Naive thymus-derived CD8-positive, alpha-beta T cell (primary cell): Measurements from ENCODE around the gene SPR. TPM values are rescaled to one million over a fixed set of nuclear protein-coding genes. Genes with fewer than 3 reads are reported as not detected.
A peak's percentile ranks its signal among the peaks of the same experiment; 100 is the strongest.

Source experiments
- ATAC-seq, 2 donors: fragments of 150-1000 bp; cut with Tn5 transposase in 1 of 2; sonication (Bioruptor Pico), chemical (Tn5 transposase) in 1 of 2; 1 replicate in 1 of 2; 2 replicates in 1 of 2; pipeline ENCODE4 v1.10.0; 2021; ENCODE audit warnings: mild to moderate bottlenecking in 2 of 2, moderate library complexity in 2 of 2
- POLR2A ChIA-PET: fragments of 350-600 bp; sonication (Branson Sonifier 250); formaldehyde crosslinking; loops from one replicate; lab custom pipeline; 2021; ENCODE audit warnings: antibody characterized with exemption; lab: Charles Lee
- DNase-seq, 10 donors: peaks; one replicate each; pipeline versions ENCODE4 v3.0.0 to v3.0.0-alpha.2; 2020 to 2022
- H3K27ac Mint-ChIP-seq, 10 donors: one replicate each; pipeline ENCODE4 v1.8.0; 2020 to 2022; ENCODE audit warnings: mild to moderate bottlenecking in 10 of 10, mixed read lengths in 10 of 10, moderate library complexity in 4 of 10, inconsistent platforms in 1 of 10
- H3K27me3 Mint-ChIP-seq, 5 donors: one replicate each; pipeline ENCODE4 v1.8.0; 2021 to 2022; ENCODE audit warnings: mixed read lengths in 5 of 5
- H3K36me3 Mint-ChIP-seq, 3 donors: one replicate each; pipeline ENCODE4 v1.8.0; 2020 to 2022; ENCODE audit warnings: mixed read lengths in 3 of 3, mild to moderate bottlenecking in 2 of 3, inconsistent platforms in 1 of 3
- H3K4me1 Mint-ChIP-seq, 4 donors: one replicate each; pipeline ENCODE4 v1.8.0; 2021 to 2022; ENCODE audit warnings: mixed read lengths in 4 of 4
- H3K4me3 Mint-ChIP-seq, 10 donors: one replicate each; pipeline ENCODE4 v1.8.0; 2020 to 2022; ENCODE audit warnings: mild to moderate bottlenecking in 10 of 10, mixed read lengths in 10 of 10, moderate library complexity in 6 of 10, inconsistent platforms in 1 of 10
- H3K9me3 Mint-ChIP-seq, 9 donors: one replicate each; pipeline ENCODE4 v1.8.0; 2020 to 2022; ENCODE audit warnings: mixed read lengths in 9 of 9, mild to moderate bottlenecking in 3 of 9, inconsistent platforms in 1 of 9, moderate library complexity in 1 of 9
- polyA plus RNA-seq, 3 donors: library from polyadenylated mRNA; unstranded; fragments of 300-500 nt; fragmentation: Illumina TruSeq; gene quantifications; one replicate each; pipeline ENCODE4 v1.2.3, GENCODE V29; 2021
- total RNA-seq, 8 experiments: library from RNA in 2 of 8; stranded (reverse) in 2 of 8; gene quantifications; one replicate each; pipeline ENCODE4 v1.2.3 and lab custom pipeline; 2021 to 2026

The SPR gene
- total and polyA plus RNA-seq, 5 experiments from 2014 or later: 0.52 to 1.8 (median 0.63) TPM; not detected in 2

DNA sequence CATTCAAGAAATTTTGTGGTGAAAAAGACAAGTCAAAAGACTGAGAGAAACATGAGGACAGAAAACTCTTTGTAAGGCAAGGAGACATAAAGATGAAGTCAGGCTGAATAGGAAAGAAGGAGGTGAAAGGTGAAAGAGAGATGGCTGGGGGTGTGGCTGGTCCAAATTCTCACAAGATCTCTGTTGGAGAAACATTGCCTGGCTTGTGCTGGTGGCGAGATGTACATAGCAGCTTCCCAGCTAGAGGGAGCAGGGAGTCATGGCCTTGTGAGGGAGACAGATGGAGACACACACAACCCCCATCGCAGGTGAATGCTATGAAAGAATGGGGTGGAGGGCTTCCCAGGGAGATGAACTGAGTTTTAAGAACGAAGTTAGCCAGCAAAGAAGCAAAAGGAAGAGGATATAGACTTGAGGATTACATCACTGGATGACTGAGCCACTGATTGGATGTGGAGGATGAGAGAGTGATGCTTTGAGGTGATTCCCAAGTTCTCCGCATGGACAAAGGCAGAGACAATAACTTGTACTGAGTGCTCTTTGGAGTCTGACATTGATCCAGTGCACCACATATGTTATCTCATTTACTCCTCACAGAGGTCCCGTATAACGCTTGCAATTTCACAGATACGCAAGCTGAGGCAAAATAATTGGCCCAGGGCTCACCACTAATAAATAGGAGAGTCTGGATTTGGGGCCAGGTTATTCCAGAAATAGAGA lies 26.4 kb downstream of the SPR start:
- H3K9me3 Mint-ChIP-seq: no peaks in the 10 kb centered on the region
- peaks cover 20 to 31% (median 25%) of the 10 kb centered on the region in 4 donors for H3K4me1 Mint-ChIP-seq
- POLR2A ChIA-PET: no interaction called here
- DNase-seq (no peak), ATAC-seq (no peak)
- peak overlapping the region in 1 of 10 donors; percentile 17 for H3K27ac Mint-ChIP-seq
- peaks cover 0 to 3% (median 0%) of the 10 kb centered on the region in 3 donors for H3K36me3 Mint-ChIP-seq
- peaks cover 55 to 78% (median 66%) of the 10 kb centered on the region in 5 donors for H3K27me3 Mint-ChIP-seq
- peak overlapping the region in 5 of 10 donors; percentile 24 to 83 (median 51) for H3K4me3 Mint-ChIP-seq

- Mint-ChIP-seq H3K4me1 (peaks cover 22 to 36% (median 27%) of the 10 kb centered on the region in 4 donors), H3K27me3 (peaks cover 54 to 79% (median 67%) of the 10 kb centered on the region in 5 donors), H3K9me3 (no peaks in the 10 kb centered on the region), H3K36me3 (peaks cover 0 to 3% (median 0%) of the 10 kb centered on the region in 3 donors), H3K27ac (peak overlapping the region in 1 of 10 donors; percentile 17), H3K4me3 (peak overlapping the region in 4 of 10 donors; percentile 15 to 83 (median 37))
- DNase-seq (no peak), ATAC-seq (no peak)
- POLR2A ChIA-PET: no interaction called here
Measured at GRCh38 chr2:72914206-72914559, 27.0 kb downstream of the SPR start.

- H3K9me3 Mint-ChIP-seq: no peaks in the 10 kb centered on the region
- H3K4me3 Mint-ChIP-seq: peak overlapping the region; percentile 62 to 87 (median 79)
- peaks cover 56 to 79% (median 67%) of the 10 kb centered on the region in 5 donors for H3K27me3 Mint-ChIP-seq
- no peak overlapping the region for H3K27ac Mint-ChIP-seq
- ATAC-seq (no peak), DNase-seq (no peak)
- peaks cover 0 to 3% (median 0%) of the 10 kb centered on the region in 3 donors for H3K36me3 Mint-ChIP-seq
- peaks cover 24 to 42% (median 30%) of the 10 kb centered on the region in 4 donors for H3K4me1 Mint-ChIP-seq
- POLR2A ChIA-PET: no interaction called here
Measured at GRCh38 chr2:72914589-72915319, 27.5 kb downstream of the SPR start.

- POLR2A ChIA-PET: no interaction called here
- no peak for DNase-seq
- ATAC-seq: no peak
- Mint-ChIP-seq H3K9me3 (no peaks in the 10 kb centered on the region), H3K4me3 (peak overlapping the region; percentile 62 to 87 (median 79)), H3K4me1 (peaks cover 24 to 43% (median 33%) of the 10 kb centered on the region in 4 donors), H3K36me3 (peaks cover 0 to 3% (median 0%) of the 10 kb centered on the region in 3 donors), H3K27me3 (peaks cover 50 to 84% (median 60%) of the 10 kb centered on the region in 5 donors), H3K27ac (peak overlapping the region in 1 of 10 donors; percentile 48)
Measured at GRCh38 chr2:72915320-72915906, 28.2 kb downstream of the SPR start.

- peaks cover 48 to 89% (median 61%) of the 10 kb centered on the region in 5 donors for H3K27me3 Mint-ChIP-seq
- no peaks in the 10 kb centered on the region for H3K9me3 Mint-ChIP-seq
- POLR2A ChIA-PET: no interaction called here
- H3K27ac Mint-ChIP-seq: peak overlapping the region in 1 of 10 donors; percentile 48
- peak overlapping the region; percentile 72 to 88 (median 82) for H3K4me3 Mint-ChIP-seq
- H3K4me1 Mint-ChIP-seq: peaks cover 24 to 43% (median 34%) of the 10 kb centered on the region in 4 donors
- ATAC-seq: peak; percentile 57 to 58
- H3K36me3 Mint-ChIP-seq: peaks cover 0 to 3% (median 0%) of the 10 kb centered on the region in 3 donors
- peak in 6 of 10 donors; percentile 15 to 47 (median 34) for DNase-seq
Measured at GRCh38 chr2:72915907-72916742, 28.9 kb downstream of the SPR start.

DNA sequence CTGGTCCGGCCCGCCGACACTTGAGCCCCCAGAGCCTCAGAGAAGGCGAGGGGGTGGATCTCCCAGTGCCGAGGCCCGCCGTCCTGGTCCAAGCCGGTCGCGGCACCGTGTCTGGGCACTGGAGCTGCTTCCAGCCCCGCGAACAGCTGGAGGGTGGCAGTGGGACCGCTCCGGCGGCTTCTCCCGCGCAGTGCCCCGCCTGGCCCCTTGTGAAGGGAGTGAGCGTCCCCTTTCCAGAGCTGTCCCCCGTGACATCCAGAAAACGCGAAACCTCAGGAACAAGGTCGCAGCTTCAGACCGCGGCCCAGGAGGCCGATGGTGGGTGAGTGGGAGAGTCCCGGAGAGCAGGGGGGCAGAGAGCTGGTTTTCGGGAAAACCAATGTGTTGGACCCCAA lies 29.5 kb downstream of the SPR start:
- POLR2A ChIA-PET: no interaction called here
- peak in 1 of 2 donors; percentile 13 for ATAC-seq
- no peak for DNase-seq
- Mint-ChIP-seq H3K4me3 (peak overlapping the region; percentile 74 to 88 (median 83)), H3K36me3 (peaks cover 0 to 3% (median 0%) of the 10 kb centered on the region in 3 donors), H3K4me1 (peaks cover 24 to 43% (median 34%) of the 10 kb centered on the region in 4 donors), H3K27ac (peak overlapping the region in 1 of 10 donors; percentile 75), H3K9me3 (no peaks in the 10 kb centered on the region), H3K27me3 (peaks cover 44 to 89% (median 61%) of the 10 kb centered on the region in 5 donors)

DNA sequence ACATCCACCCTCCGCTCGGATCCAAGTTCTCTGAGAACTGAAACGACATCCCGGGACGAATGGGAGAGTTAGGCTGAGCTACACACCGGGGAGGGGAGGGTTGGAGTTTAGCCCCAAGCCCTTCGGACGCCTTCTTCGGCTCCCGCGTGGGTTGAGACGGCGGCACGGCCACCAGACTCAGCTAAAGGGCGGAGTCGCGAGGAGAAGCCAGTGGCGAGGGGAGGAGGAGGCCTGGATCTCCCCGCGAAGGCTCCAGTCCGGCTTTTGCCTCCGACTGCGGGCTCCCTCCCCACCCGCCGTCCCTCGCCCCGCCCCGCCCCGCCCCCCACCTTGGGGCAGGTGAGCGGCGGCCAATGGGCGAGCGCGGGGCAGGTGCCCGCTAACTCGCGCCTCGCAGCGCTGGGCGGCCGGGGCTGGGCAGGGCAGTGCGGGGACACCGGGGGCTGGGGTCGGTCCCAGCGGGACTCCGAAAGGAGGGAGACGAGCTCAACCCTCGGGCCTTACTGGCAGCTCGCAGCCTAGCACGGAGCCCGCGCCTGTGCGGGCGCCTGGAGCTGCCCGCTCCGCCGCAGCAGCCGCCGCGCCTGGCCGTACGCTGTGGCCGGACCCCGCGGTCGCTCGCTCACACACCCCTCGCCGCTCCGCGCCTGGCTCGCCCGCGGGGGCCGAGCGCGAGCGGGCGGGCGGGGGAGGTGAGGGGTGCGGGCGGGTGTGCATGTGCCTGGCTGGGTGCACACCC lies 30.1 kb downstream of the SPR start, which contains the start of gene EMX1:
Gene EMX1 (plus strand): TSS at position 382 of the 739 bp plus-strand sequence. CDS start 334 bp downstream, at position 716.
- peaks cover 24 to 43% (median 34%) of the 10 kb centered on the region in 4 donors for H3K4me1 Mint-ChIP-seq

GRCh38 chr2:72917877-72918553 lies 30.8 kb downstream of the SPR start:
- POLR2A ChIA-PET: no interaction called here
- ATAC-seq (peak; percentile 11 to 18), DNase-seq (peak in 1 of 10 donors; percentile 13)
- Mint-ChIP-seq H3K27ac (no peak overlapping the region), H3K36me3 (peaks cover 0 to 3% (median 0%) of the 10 kb centered on the region in 3 donors), H3K27me3 (peaks cover 46 to 89% (median 65%) of the 10 kb centered on the region in 5 donors), H3K4me3 (peak overlapping the region in 7 of 10 donors; percentile 41 to 85 (median 75)), H3K4me1 (peaks cover 24 to 43% (median 34%) of the 10 kb centered on the region in 4 donors), H3K9me3 (no peaks in the 10 kb centered on the region)

More for the DNA sequence above, 30.1 kb downstream of the SPR start, which contains the start of gene EMX1:
- H3K27me3 Mint-ChIP-seq: peaks cover 44 to 89% (median 61%) of the 10 kb centered on the region in 5 donors
- H3K4me3 Mint-ChIP-seq: peak within 1 kb of the TSS; percentile 74 to 88 (median 83)
- DNase-seq (peak in 7 of 10 donors; percentile 10 to 51 (median 38)), ATAC-seq (peak; percentile 47 to 60)
- POLR2A ChIA-PET: interaction anchor here (0.6 kb wide), 1 partner anchor 136 kb away, joined by 3 read pairs; no protein-coding TSS in a partner anchor
- peak within 1 kb of the TSS in 1 of 10 donors; percentile 75 for H3K27ac Mint-ChIP-seq
- no peaks in the 10 kb centered on the region for H3K9me3 Mint-ChIP-seq
- peaks cover 0 to 3% (median 0%) of the 10 kb centered on the region in 3 donors for H3K36me3 Mint-ChIP-seq

- Mint-ChIP-seq H3K4me1 (peaks cover 12 to 47% (median 37%) of the 10 kb centered on the region in 4 donors), H3K27me3 (peaks cover 35 to 85% (median 60%) of the 10 kb centered on the region in 5 donors), H3K4me3 (peak overlapping the region in 8 of 10 donors; percentile 46 to 85 (median 74)), H3K27ac (no peak overlapping the region), H3K36me3 (peaks cover 0 to 3% (median 0%) of the 10 kb centered on the region in 3 donors), H3K9me3 (no peaks in the 10 kb centered on the region)
- ATAC-seq: no peak
- DNase-seq: no peak
- POLR2A ChIA-PET: no interaction called here
Measured at GRCh38 chr2:72919414-72920317, 32.5 kb downstream of the SPR start.
